Measurements from ENCODE around the gene AGAP2.

GRCh38 chr12:57734591-57734990 lies 4.0 kb downstream of the AGAP2 start:
- TF ChIP-seq CTCF (optimal IDR thresholded peaks at IDR 0.05 in 1 of 3, IDR thresholded peaks at IDR 0.05 in 1 of 3, conservative IDR thresholded peaks at IDR 0.05 in 1 of 3; ENCODE audit: extremely low read depth in 1 of 3, insufficient read depth in 2 of 3, low read length in 3 of 3) (no peak), EZH2 (IDR thresholded peaks at IDR 0.05; ENCODE audit: low read length) (no peak)
